Naive B cell (primary cell): ENCODE data around the gene TM6SF1. TPM values are rescaled to one million over a fixed set of nuclear protein-coding genes. Genes with fewer than 3 reads are reported as not detected.
"Not testable (repeated sequence)": the region's sequence is repeated elsewhere in the genome, so short reads cannot be mapped to it uniquely, and the experiment has no call there.

Experiments
- ATAC-seq, 2 donors: fragments of 150-1000 bp; cut with Tn5 transposase; 2 replicates each; pipeline ENCODE4 v1.10.0; 2021; ENCODE audit warnings: low read depth in 2 of 2, mild to moderate bottlenecking in 2 of 2, moderate library complexity in 2 of 2
- DNase-seq: peaks from one replicate; pipeline ENCODE4 v3.0.0; 2022
- H3K27ac Mint-ChIP-seq, 6 donors: one replicate each; pipeline ENCODE4 v1.8.0; 2020 to 2022; ENCODE audit warnings: mild to moderate bottlenecking in 6 of 6, mixed read lengths in 6 of 6, moderate library complexity in 5 of 6, inconsistent platforms in 2 of 6
- H3K27me3 Mint-ChIP-seq, 3 donors: one replicate each; pipeline ENCODE4 v1.8.0; 2021 to 2022; ENCODE audit warnings: mixed read lengths in 3 of 3, mild to moderate bottlenecking in 1 of 3
- H3K36me3 Mint-ChIP-seq, 2 donors: one replicate each; pipeline ENCODE4 v1.8.0; 2020 to 2022; ENCODE audit warnings: mixed read lengths in 2 of 2, inconsistent platforms in 1 of 2, mild to moderate bottlenecking in 1 of 2
- H3K4me1 Mint-ChIP-seq, 3 donors: one replicate each; pipeline ENCODE4 v1.8.0; 2020 to 2022; ENCODE audit warnings: mixed read lengths in 3 of 3, inconsistent platforms in 1 of 3, mild to moderate bottlenecking in 1 of 3, moderate library complexity in 1 of 3
- H3K4me3 Mint-ChIP-seq, 8 donors: one replicate each; pipeline ENCODE4 v1.8.0; 2020 to 2022; ENCODE audit warnings: mild to moderate bottlenecking in 8 of 8, mixed read lengths in 8 of 8, moderate library complexity in 8 of 8, inconsistent platforms in 2 of 8
- H3K9me3 Mint-ChIP-seq, 7 donors: one replicate each; pipeline ENCODE4 v1.8.0; 2020 to 2022; ENCODE audit warnings: mixed read lengths in 7 of 7, mild to moderate bottlenecking in 5 of 7, inconsistent platforms in 2 of 7, moderate library complexity in 1 of 7
- polyA plus RNA-seq, 6 donors: library from polyadenylated mRNA; unstranded; fragments of 300-500 nt; fragmentation: Illumina TruSeq; gene quantifications; one replicate each; pipeline ENCODE4 v1.2.3, GENCODE V29; 2021; ENCODE audit warnings: low read depth in 6 of 6

TM6SF1 gene
- polyA plus RNA-seq, 6 donors from 2014 or later, result 0.94 to 2.8 (median 1.6) TPM

DNA sequence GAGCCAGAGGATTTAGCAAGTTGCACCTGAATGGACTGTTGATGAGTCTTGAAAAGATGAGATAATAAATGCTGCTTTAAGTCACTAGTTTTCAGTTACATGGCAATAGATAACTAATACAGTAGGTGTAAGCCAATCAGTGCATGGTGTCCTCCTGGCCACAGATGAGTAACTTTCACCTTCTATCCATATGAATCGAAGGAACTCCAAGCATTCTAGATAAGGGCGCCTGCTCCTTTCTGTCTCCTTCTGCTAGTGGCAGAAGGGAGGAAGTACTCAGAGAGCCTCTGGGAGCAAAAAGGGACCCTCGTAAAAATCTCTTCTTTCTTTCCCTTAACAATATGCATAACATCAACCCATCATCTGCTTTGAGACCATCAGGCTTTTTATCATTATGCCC, 37.3 kb downstream of the TM6SF1 start:
- ATAC-seq (no peak), DNase-seq (no peak)
- Mint-ChIP-seq H3K4me3 (no peak overlapping the region), H3K4me1 (no peaks in the 10 kb centered on the region), H3K27ac (no peak overlapping the region), H3K9me3 (peaks cover 0 to 6% (median 4%) of the 10 kb centered on the region in 7 donors), H3K27me3 (peaks cover 0 to 8% (median 5%) of the 10 kb centered on the region in 3 donors), H3K36me3 (peaks cover 5 to 17% of the 10 kb centered on the region in 2 donors)

GRCh38 chr15:83153288-83153687, 45.8 kb downstream of the TM6SF1 start:
- Mint-ChIP-seq H3K4me1 (no peaks in the 10 kb centered on the region), H3K4me3 (no peak overlapping the region), H3K9me3 (no peaks in the 10 kb centered on the region), H3K27ac (no peak overlapping the region), H3K36me3 (peaks cover 0 to 14% of the 10 kb centered on the region in 2 donors), H3K27me3 (peaks cover 0 to 8% (median 5%) of the 10 kb centered on the region in 3 donors)
- DNase-seq (no peak), ATAC-seq (no peak)

DNA sequence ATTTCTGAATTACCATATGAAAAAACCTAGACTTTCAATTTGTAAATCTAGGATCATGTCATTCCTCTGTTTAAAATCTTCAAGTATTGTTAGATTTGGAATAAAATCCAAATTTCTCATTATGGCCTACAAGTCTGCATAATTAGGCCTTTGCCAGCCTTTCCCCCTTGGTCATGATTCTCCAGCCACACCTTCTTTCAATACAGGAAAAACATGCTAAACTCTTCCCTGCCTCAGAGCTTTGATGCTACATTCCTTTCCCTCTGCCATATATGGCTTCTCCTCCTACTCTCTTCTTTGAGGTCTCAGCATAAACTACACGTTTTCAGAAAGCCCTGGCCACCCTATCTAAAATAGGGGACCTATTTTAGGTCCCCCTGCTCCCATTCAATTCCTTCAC, 48.5 kb downstream of the TM6SF1 start:
- Mint-ChIP-seq H3K36me3 (no peaks in the 10 kb centered on the region), H3K27me3 (peaks cover 0 to 9% (median 0%) of the 10 kb centered on the region in 3 donors), H3K4me1 (no peaks in the 10 kb centered on the region)

GRCh38 chr15:83158393-83158792, 50.9 kb downstream of the TM6SF1 start:
- Mint-ChIP-seq H3K27ac (no peak overlapping the region), H3K4me3 (no peak overlapping the region), H3K9me3 (no peaks in the 10 kb centered on the region), H3K27me3 (peaks cover 0 to 9% (median 0%) of the 10 kb centered on the region in 3 donors), H3K4me1 (no peaks in the 10 kb centered on the region), H3K36me3 (no peaks in the 10 kb centered on the region)
- ATAC-seq, result no peak
- DNase-seq, result no peak

More for the DNA sequence above, 48.5 kb downstream of the TM6SF1 start:
- no peak overlapping the region for H3K4me3 Mint-ChIP-seq
- no peaks in the 10 kb centered on the region for H3K9me3 Mint-ChIP-seq
- ATAC-seq, result no peak
- H3K27ac Mint-ChIP-seq, result peak overlapping the region in 1 of 6 donors; percentile 47
- DNase-seq, result no peak

- H3K27ac Mint-ChIP-seq, result no peak overlapping the region
- H3K9me3 Mint-ChIP-seq, result peaks cover 0 to 10% (median 5%) of the 10 kb centered on the region in 7 donors
- ATAC-seq (no peak), DNase-seq (no peak)
- H3K27me3 Mint-ChIP-seq, result peaks cover 0 to 9% (median 0%) of the 10 kb centered on the region in 3 donors
- H3K36me3 Mint-ChIP-seq, result peaks cover 0 to 6% of the 10 kb centered on the region in 2 donors
- H3K4me1 Mint-ChIP-seq, result no peaks in the 10 kb centered on the region
- H3K4me3 Mint-ChIP-seq, result no peak overlapping the region
Observed at GRCh38 chr15:83160741-83161140, 53.3 kb downstream of the TM6SF1 start.

GRCh38 chr15:83163032-83163431, 55.6 kb downstream of the TM6SF1 start:
- H3K4me3 Mint-ChIP-seq, result no peak overlapping the region
- no peak for ATAC-seq

GRCh38 chr15:83164111-83164770, 56.8 kb downstream of the TM6SF1 start:
- no peak for DNase-seq
- H3K4me1 Mint-ChIP-seq, result no peaks in the 10 kb centered on the region
- H3K9me3 Mint-ChIP-seq, result peaks cover 4 to 32% (median 17%) of the 10 kb centered on the region in 7 donors
- H3K4me3 Mint-ChIP-seq, result no peak overlapping the region
- H3K36me3 Mint-ChIP-seq, result peaks cover 6 to 12% of the 10 kb centered on the region in 2 donors
- ATAC-seq, result no peak
- peaks cover 0 to 7% (median 0%) of the 10 kb centered on the region in 3 donors for H3K27me3 Mint-ChIP-seq
- peak overlapping the region in 1 of 6 donors; percentile 1 for H3K27ac Mint-ChIP-seq

More at GRCh38 chr15:83163032-83163431, 55.6 kb downstream of the TM6SF1 start:
- no peak for DNase-seq
- Mint-ChIP-seq H3K9me3 (peaks cover 4 to 29% (median 17%) of the 10 kb centered on the region in 7 donors), H3K36me3 (peaks cover 6 to 12% of the 10 kb centered on the region in 2 donors), H3K27me3 (peaks cover 0 to 9% (median 0%) of the 10 kb centered on the region in 3 donors), H3K27ac (no peak overlapping the region), H3K4me1 (no peaks in the 10 kb centered on the region)

- H3K9me3 Mint-ChIP-seq, result peaks cover 4 to 32% (median 17%) of the 10 kb centered on the region in 7 donors
- H3K27me3 Mint-ChIP-seq, result peaks cover 0 to under 1% (median 0%) of the 10 kb centered on the region in 3 donors
- no peak overlapping the region for H3K4me3 Mint-ChIP-seq
- DNase-seq, result no peak
- no peaks in the 10 kb centered on the region for H3K4me1 Mint-ChIP-seq
- H3K27ac Mint-ChIP-seq, result no peak overlapping the region
- ATAC-seq, result no peak
- peaks cover 6 to 12% of the 10 kb centered on the region in 2 donors for H3K36me3 Mint-ChIP-seq
Observed at GRCh38 chr15:83164771-83165404, 57.4 kb downstream of the TM6SF1 start.

- no peaks in the 10 kb centered on the region for H3K4me1 Mint-ChIP-seq
- no peak overlapping the region for H3K4me3 Mint-ChIP-seq
- peaks cover 4 to 32% (median 17%) of the 10 kb centered on the region in 7 donors for H3K9me3 Mint-ChIP-seq
- no peak overlapping the region for H3K27ac Mint-ChIP-seq
- H3K27me3 Mint-ChIP-seq, result no peaks in the 10 kb centered on the region
- peaks cover 6 to 12% of the 10 kb centered on the region in 2 donors for H3K36me3 Mint-ChIP-seq
- ATAC-seq, result no peak
- no peak for DNase-seq
Observed at GRCh38 chr15:83166218-83166617, 58.8 kb downstream of the TM6SF1 start.

- DNase-seq (no peak), ATAC-seq (no peak)
- Mint-ChIP-seq H3K4me1 (no peaks in the 10 kb centered on the region), H3K9me3 (peaks cover 4 to 32% (median 17%) of the 10 kb centered on the region in 7 donors), H3K27me3 (no peaks in the 10 kb centered on the region), H3K4me3 (no peak overlapping the region), H3K36me3 (peaks cover 6 to 12% of the 10 kb centered on the region in 2 donors), H3K27ac (no peak overlapping the region)
Observed at GRCh38 chr15:83166830-83167229, 59.4 kb downstream of the TM6SF1 start.

DNA sequence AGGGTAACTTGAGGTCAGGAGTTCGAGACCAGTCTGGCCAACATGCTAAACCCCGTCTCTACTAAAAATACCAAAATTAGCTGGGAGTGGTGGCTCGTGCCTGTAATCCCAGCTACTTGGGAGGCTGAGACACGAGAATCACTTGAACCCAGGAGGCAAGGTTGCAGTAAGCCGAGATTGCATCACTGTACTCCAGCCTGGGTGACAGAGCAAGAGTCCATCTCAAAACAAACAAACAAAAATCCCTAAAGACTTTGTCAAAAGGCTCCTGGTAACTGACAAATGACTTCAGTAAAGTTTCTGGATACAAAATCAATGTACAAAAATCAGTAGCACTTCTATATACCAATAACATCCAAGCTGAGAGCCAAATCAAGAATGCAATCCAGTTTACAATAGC, 62.1 kb downstream of the TM6SF1 start:
- peaks cover 4 to 32% (median 17%) of the 10 kb centered on the region in 7 donors for H3K9me3 Mint-ChIP-seq
- H3K36me3 Mint-ChIP-seq, result peaks cover 6 to 12% of the 10 kb centered on the region in 2 donors
- not testable (repeated sequence) for H3K27me3 Mint-ChIP-seq, H3K4me3 Mint-ChIP-seq, H3K27ac Mint-ChIP-seq, H3K4me1 Mint-ChIP-seq, DNase-seq, ATAC-seq

DNA sequence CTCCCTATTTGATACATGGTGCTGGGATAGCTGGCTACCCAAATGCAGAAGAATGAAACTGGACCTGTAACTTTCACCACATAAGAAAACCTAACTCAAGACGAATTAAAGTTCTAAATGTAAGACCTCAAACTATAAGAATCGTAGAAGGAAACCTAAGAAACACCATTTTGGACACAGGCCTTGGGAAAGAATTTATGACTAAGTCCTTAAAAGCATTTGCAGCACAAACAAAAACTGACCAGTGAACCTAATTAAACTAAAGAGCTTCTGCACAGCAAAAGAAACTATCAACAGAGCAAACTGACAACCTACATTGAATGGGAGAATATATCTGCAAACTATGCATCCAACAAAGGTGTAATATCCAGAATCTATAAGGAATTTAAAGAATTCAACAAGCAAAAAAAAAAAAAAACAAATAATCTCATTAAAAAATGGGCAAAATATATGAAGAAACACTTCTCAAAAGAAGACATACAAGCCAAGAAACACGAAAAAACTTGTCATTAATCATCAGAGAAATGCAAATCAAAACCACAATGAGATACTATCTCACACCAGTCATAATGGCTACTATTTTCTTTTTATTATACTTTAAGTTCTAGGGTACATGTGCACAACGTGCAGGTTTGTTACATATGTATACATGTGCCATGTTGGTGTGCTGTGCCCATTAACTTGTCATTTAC, 63.2 kb downstream of the TM6SF1 start:
- ATAC-seq, result no peak

DNA sequence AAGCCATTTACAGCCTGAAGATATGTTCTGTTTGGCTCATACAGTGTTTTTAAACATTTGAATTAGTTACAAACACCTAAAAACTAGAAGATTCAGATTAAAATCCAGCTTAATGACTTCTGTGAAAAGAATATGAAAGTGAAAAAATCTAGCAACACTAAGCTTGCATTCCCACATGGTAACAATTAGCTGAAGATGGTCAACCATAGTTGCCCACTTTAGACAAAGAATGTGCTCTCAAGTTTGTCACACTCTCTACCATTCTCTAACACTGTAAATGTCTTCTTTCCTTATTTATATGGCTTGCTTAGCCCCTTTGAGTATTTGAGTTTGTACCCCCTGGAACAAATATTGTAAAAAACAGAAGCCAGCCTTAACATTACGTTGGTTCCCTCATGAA, 67.4 kb downstream of the TM6SF1 start:
- DNase-seq (no peak), ATAC-seq (no peak)
- H3K4me1 Mint-ChIP-seq, result no peaks in the 10 kb centered on the region
- peaks cover 0 to 3% (median 0%) of the 10 kb centered on the region in 3 donors for H3K27me3 Mint-ChIP-seq
- H3K36me3 Mint-ChIP-seq, result no peaks in the 10 kb centered on the region
- no peak overlapping the region for H3K27ac Mint-ChIP-seq
- no peak overlapping the region for H3K4me3 Mint-ChIP-seq
- H3K9me3 Mint-ChIP-seq, result no peaks in the 10 kb centered on the region

More for the DNA sequence above, 63.2 kb downstream of the TM6SF1 start:
- Mint-ChIP-seq H3K9me3 (peaks cover 4 to 23% (median 12%) of the 10 kb centered on the region in 7 donors), H3K4me1 (no peaks in the 10 kb centered on the region), H3K27ac (no peak overlapping the region), H3K4me3 (no peak overlapping the region), H3K27me3 (no peaks in the 10 kb centered on the region), H3K36me3 (peaks cover 0 to 12% of the 10 kb centered on the region in 2 donors)
- DNase-seq, result no peak
